OCI-LY1 (cell line): ENCODE measurements around the gene EBI3.

Source experiments
- EZH2 ChIP-seq: fragments of 200-600 bp; sonication (generic), shearing (Covaris generic); IDR thresholded peaks from 2 replicates; pipeline ENCODE4 v1.8.0; 2017; ENCODE audit warnings: borderline replicate concordance, mixed run types, mild to moderate bottlenecking, antibody characterized with exemption, low read length, moderate library complexity, mixed read lengths
- TF ChIP-seq, protein P1 (sequence below): fragments of 200-600 bp; sonication (generic), shearing (Covaris generic); IDR thresholded peaks from 2 replicates; pipeline ENCODE4 v1.5.1; 2017; ENCODE audit warnings: mild to moderate bottlenecking, antibody characterized with exemption, low read length, moderate library complexity, mixed read lengths

GRCh38 chr19:4183967-4184717 is 45.2 kb upstream of the EBI3 start:
- TF ChIP-seq, protein P1, sequence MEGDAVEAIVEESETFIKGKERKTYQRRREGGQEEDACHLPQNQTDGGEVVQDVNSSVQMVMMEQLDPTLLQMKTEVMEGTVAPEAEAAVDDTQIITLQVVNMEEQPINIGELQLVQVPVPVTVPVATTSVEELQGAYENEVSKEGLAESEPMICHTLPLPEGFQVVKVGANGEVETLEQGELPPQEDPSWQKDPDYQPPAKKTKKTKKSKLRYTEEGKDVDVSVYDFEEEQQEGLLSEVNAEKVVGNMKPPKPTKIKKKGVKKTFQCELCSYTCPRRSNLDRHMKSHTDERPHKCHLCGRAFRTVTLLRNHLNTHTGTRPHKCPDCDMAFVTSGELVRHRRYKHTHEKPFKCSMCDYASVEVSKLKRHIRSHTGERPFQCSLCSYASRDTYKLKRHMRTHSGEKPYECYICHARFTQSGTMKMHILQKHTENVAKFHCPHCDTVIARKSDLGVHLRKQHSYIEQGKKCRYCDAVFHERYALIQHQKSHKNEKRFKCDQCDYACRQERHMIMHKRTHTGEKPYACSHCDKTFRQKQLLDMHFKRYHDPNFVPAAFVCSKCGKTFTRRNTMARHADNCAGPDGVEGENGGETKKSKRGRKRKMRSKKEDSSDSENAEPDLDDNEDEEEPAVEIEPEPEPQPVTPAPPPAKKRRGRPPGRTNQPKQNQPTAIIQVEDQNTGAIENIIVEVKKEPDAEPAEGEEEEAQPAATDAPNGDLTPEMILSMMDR: no peak
- TF ChIP-seq EZH2: no peak
